CD4-positive, alpha-beta T cell treated with Interleukin-10 for 1 hour (primary cell): ENCODE results near the gene AP4B1.
"Not testable (repeated sequence)": the region's sequence is repeated elsewhere in the genome, so short reads cannot be mapped to it uniquely, and the experiment has no call there.

Experiments used
- DNase-seq: peaks from one replicate; pipeline ENCODE4 v3.0.0-alpha.2; 2020

AP4B1 gene

DNA sequence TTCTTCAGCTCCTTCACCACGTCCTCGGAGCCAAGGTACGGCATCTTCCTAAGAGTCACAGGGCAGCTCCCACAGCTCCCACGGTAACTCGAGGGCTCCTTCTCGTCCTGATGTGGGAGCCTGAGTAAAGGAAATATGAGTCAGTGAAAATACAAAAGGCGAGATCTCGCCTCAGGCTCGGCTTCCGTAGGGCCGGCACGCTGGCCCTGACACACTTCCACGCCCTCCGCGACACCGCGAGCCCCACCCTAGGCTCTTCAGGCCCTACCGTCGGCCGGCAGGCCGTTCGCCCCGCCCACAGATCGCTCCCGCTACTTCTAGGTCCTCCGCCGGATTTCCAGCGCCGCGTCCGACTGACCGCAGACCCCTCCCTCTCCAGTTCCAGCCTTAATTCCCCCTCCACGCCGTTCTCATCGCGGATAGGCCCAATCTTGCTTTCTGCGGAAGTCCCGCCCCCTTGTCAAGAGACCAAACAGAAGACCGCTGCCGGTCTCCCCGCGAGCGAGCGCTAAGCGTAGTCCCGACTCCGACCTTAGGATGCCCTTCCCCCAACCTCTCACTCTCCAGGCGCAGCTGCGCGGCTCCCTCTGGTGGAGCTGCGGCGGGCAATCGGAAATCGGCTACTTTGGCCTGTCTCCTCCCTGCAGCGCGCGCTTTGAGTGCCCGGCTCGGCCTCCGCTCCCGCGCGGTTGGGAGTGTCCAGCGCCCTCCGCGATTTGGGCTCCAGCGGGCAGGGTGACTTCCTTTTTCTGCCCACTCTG lies at the start of gene AP4B1, which contains the start of gene DCLRE1B:
Gene AP4B1 (minus strand): TSS at position 126 of the 761 bp plus-strand sequence. CDS start 82 bp downstream, at position 44.
Gene DCLRE1B (plus strand): TSS at position 653 of the 761 bp plus-strand sequence. CDS start 261 bp downstream, outside the sequence.
- DNase-seq, result peak; percentile 99

DNA sequence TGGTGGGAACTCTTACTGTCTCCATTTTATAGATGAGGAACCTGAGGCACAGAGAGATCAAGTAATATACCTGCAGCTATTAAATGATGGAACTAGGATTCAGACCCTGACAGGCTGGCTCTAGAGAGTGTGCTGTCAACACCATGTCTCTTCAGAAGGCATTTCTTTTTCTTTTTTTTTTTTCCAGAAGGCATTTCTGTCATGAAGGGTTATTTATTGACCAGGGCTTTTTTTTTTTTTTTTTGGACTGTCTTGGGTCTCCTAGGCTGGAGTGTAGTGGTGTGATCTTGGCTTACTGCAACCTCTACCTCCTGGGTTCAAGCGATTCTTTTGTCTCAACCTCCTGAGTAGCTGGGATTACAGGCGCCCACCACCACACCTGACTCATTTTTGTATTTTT lies 47.1 kb upstream of the AP4B1 start:
- no peak for DNase-seq

GRCh38 chr1:113950908-113951307 lies 46.3 kb upstream of the AP4B1 start:
- DNase-seq, result no peak

DNA sequence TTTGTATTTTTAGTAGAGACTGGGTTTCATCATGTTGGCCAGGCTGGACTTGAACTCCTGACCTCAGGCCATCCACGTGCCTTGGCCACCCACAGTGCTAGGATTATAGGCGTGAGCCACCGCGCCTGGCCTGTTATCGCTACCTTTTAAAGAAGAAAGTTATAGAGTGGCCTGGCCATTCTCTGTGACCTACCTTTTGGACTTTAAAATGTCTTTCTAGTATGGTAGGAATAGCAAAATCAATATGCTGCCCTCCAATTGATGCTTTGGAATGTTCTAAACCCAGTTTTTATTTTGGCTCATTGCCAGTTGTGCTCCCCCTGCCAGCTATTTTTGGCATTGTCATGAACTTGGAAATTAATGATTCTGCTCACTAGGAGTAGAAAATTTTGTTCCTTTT lies 44.4 kb upstream of the AP4B1 start:
- DNase-seq, result peak; percentile 37

- not testable (repeated sequence) for DNase-seq
Measured at GRCh38 chr1:113948151-113948550, 43.6 kb upstream of the AP4B1 start.

DNA sequence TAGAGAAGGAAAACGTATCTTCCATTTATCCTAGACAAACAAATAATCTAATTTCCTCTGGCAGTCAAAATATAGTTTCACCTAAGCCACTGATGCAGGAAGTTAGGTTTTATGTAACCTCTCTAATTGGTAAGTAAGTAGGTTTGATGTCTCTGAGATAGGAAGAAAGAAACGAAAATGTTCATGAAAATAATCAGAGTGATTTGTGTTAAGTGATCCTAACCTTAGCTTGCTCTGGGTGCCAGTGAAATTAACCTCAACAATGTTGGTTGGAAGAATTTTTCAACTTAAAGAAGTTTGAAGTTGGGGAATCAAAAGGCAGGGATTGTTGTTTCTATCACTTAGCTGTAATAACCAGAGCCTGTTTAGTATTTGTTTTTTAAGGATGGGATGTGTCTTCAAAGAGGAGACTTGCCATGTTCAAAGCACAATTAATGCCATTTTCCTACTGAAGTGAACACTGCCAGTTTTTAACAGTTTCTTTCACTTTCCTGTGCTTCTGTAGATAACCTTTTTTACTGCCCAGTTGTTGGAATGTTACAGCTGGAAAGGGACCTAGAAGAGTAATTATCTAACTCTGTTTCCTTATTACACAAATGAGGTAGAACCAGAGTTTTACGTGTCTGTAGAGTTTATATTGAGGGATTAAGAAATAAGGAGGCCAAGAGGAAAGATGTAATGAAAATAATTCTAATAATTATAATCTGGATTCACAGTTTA lies 42.9 kb upstream of the AP4B1 start:
- peak; percentile 42 for DNase-seq

GRCh38 chr1:113946678-113947387 lies 42.2 kb upstream of the AP4B1 start:
- no peak for DNase-seq

- DNase-seq, result no peak
Measured at GRCh38 chr1:113946112-113946511, 41.5 kb upstream of the AP4B1 start.

- no peak for DNase-seq
Measured at GRCh38 chr1:113945329-113945728, 40.7 kb upstream of the AP4B1 start.

- DNase-seq, result no peak
Measured at GRCh38 chr1:113943028-113943811, 38.6 kb upstream of the AP4B1 start.

GRCh38 chr1:113942527-113942926 lies 37.9 kb upstream of the AP4B1 start:
- DNase-seq, result no peak

DNA sequence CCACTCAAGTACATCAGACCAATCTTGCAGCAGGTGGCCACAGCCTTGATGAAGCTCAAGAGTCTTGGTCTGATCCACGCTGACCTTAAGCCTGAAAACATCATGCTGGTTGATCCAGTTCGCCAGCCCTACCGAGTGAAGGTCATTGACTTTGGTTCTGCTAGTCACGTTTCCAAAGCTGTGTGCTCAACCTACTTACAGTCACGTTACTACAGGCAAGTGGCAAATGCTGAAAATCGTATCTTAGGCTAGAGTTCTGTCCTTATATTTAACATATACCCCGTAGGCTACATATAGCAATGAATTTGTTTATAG lies 36.6 kb upstream of the AP4B1 start:
- no peak for DNase-seq

DNA sequence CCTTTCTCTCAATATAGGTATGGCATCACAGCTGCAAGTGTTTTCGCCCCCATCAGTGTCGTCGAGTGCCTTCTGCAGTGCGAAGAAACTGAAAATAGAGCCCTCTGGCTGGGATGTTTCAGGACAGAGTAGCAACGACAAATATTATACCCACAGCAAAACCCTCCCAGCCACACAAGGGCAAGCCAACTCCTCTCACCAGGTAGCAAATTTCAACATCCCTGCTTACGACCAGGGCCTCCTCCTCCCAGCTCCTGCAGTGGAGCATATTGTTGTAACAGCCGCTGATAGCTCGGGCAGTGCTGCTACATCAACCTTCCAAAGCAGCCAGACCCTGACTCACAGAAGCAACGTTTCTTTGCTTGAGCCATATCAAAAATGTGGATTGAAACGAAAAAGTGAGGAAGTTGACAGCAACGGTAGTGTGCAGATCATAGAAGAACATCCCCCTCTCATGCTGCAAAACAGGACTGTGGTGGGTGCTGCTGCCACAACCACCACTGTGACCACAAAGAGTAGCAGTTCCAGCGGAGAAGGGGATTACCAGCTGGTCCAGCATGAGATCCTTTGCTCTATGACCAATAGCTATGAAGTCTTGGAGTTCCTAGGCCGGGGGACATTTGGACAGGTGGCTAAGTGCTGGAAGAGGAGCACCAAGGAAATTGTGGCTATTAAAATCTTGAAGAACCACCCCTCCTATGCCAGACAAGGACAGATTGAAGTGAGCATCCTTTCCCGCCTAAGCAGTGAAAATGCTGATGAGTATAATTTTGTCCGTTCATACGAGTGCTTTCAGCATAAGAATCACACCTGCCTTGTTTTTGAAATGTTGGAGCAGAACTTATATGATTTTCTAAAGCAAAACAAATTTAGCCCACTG lies 36.0 kb upstream of the AP4B1 start:
- peak; percentile 67 for DNase-seq

GRCh38 chr1:113938192-113938591 lies 33.6 kb upstream of the AP4B1 start:
- no peak for DNase-seq

DNA sequence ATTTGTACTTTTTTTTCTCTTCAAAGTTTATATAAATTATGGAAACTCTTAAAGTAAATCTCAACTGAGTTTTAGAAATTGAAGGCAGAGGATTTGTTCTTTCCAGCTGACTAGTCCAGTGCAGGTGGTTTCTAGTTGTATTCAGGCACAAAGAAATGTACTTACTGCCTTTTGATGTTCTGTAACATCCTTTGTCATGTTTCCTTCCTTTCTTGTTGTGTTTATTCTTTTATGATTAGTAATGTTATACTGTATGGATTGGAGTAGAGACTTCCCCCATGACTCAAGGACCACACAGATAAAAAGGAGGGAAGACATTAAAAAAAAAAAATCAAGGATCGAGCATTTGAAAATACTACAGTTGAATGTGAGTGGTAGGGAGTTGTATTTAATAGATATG lies 32.5 kb upstream of the AP4B1 start:
- DNase-seq, result no peak

DNA sequence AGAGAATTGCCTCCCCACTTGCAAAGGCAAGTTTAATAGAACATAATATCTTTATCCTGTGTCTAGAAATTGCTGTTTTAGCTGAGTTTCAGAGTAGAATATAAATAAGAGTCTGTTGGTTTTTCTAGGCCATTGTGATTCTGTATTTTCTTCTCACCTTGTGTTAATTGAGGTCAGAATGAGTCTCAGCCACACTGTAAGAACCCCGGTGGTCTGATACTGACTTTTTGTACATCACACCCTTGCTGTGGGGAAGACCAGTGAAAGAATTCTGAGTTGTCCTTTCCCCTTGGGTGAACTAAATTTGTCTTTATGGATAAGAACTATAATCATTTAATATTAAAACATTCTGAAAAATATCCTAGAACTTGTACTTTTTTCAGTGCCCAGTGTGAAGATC lies 31.4 kb upstream of the AP4B1 start:
- DNase-seq, result peak; percentile 34

DNA sequence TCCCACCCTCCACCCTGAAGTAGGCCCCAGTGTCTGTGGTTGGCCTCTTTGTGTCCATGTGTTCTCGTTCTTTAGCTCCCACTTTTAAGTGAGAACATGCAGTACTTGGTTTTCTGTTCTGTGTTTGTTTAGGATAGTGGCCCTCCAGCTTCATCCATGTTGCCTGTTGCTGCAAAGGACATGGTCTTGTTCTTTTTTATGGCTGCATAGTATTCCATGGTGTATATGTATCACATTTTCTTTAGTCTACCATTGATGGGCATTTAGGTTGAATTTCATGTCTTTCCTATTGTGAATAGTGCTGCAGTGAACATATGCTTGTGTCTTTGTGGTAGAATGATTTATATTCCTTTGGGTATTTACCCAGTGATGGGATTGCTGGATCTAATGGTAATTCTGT lies 30.6 kb upstream of the AP4B1 start:
- no peak for DNase-seq

GRCh38 chr1:113934511-113935055 lies 30.0 kb upstream of the AP4B1 start:
- no peak for DNase-seq

DNA sequence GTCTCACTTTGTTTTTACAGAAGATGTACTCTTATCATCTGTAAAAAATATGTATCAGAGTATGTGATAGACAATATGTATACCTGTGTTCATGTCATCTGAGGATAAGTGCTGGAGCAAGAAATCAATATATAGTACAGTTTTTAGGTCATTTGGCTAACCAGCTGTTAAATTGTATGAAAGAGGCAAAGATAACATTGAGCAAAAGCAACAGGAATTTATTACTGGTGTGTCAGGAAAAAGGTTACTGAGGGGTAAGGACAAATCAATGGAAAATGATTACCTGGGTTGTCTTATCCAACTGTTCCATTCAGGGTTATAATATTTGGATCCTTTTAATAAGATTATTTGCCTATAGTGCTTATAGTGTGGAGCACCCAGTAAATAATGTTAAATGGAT lies 29.4 kb upstream of the AP4B1 start:
- no peak for DNase-seq

GRCh38 chr1:113931451-113931851 lies 26.9 kb upstream of the AP4B1 start:
- peak; percentile 67 for DNase-seq

DNA sequence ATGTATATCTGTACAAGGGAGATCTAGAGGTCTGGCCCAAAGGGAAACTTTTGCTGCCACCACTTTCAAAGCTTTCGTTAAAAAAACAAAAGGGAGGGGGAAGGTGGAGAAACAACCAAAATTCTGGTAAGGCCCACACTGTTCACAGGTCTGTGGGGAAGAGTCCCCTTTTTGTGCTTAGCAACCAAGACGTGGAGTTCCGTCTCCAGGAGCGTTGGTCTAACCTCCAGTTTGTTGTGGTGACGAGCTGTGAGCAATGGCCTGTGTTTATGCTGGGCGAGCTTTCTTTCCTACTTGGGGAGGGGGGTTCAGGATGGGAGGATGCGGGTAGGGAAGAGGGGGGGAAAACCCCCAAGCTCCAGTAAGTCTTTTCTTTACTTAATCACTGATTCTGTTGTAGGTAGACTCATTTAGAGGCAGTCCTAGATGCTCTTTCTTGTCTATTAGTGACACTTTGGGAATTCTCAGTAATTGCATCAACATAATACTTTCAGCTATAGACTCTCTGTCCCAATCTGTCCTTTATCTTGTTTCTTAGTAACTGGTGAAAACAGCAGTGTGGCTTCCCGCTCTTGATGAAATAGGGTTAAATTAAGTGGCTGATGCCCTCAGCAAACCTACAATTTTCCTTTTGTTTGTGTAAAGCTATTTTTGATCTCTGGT lies 26.0 kb upstream of the AP4B1 start:
- DNase-seq, result peak; percentile 93
